ENCODE data around the gene SELENOM.

DNA sequence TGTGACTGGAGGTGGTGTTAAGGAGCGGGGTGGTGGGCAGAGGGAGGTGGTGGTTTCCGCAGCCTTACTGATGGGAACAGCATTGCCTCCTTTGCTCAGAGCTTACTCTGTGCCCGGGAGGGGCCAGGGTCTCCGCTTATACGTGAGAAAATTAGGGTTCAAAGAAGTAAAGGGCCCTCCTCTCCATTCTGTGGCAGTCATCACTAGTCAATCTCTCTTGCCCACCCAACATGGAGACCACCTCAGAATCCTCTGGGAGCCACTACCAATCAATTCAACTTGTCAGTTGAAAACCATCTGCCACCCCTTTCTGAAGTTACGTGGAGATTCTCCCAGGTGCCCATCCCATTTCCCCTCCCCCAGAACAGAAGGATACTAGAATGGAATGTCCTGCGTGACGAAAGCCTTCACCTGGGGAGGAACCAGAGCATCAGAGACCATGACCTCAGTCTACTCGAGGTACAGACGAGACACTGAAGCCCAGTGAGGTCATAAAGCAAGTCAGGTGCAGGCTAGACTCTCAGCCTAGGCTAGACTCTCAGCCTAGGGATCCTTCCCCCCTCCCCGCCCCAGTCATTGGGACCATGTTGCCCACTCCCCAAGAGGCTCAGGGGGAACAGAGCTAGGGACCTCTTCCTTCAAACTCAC, 2.0 kb downstream of the SELENOM start:
- TF ChIP-seq, protein P1, sequence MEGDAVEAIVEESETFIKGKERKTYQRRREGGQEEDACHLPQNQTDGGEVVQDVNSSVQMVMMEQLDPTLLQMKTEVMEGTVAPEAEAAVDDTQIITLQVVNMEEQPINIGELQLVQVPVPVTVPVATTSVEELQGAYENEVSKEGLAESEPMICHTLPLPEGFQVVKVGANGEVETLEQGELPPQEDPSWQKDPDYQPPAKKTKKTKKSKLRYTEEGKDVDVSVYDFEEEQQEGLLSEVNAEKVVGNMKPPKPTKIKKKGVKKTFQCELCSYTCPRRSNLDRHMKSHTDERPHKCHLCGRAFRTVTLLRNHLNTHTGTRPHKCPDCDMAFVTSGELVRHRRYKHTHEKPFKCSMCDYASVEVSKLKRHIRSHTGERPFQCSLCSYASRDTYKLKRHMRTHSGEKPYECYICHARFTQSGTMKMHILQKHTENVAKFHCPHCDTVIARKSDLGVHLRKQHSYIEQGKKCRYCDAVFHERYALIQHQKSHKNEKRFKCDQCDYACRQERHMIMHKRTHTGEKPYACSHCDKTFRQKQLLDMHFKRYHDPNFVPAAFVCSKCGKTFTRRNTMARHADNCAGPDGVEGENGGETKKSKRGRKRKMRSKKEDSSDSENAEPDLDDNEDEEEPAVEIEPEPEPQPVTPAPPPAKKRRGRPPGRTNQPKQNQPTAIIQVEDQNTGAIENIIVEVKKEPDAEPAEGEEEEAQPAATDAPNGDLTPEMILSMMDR (optimal IDR thresholded peaks at IDR 0.05 in 1 of 3, IDR thresholded peaks at IDR 0.05 in 1 of 3, conservative IDR thresholded peaks at IDR 0.05 in 1 of 3; ENCODE audit: extremely low read depth in 1 of 3, insufficient read depth in 2 of 3, low read length in 3 of 3): no peak
- no peak for TF ChIP-seq EZH2 (IDR thresholded peaks at IDR 0.05; ENCODE audit: low read length)

Data from keratinocyte (primary cell).